GM12872 (cell line): Measurements from ENCODE around the gene ESRRG.

Experiments
- CTCF ChIP-seq: IDR thresholded peaks from 3 replicates; pipeline ENCODE4 v1.5.1; 2011; ENCODE audit warnings: low read depth, mild to moderate bottlenecking, low read length, moderate library complexity; ENCODE audit not compliant: insufficient read depth

The ESRRG gene

GRCh38 chr1:216523449-216524190 is 199.6 kb downstream of the ESRRG start:
- TF ChIP-seq CTCF: no peak

GRCh38 chr1:216523043-216523442 is 200.2 kb downstream of the ESRRG start:
- no peak for TF ChIP-seq CTCF

GRCh38 chr1:216521477-216521876 is 201.8 kb downstream of the ESRRG start:
- TF ChIP-seq CTCF: no peak

- TF ChIP-seq CTCF: no peak
Measured at GRCh38 chr1:216518844-216519627, 204.2 kb downstream of the ESRRG start.

GRCh38 chr1:216502528-216503162 is 220.6 kb downstream of the ESRRG start:
- no peak for TF ChIP-seq CTCF

- TF ChIP-seq CTCF: no peak
Measured at GRCh38 chr1:216500273-216500967, 222.8 kb downstream of the ESRRG start.
